K562 (cell line): ENCODE results near the gene ABCD3. TPM values are rescaled to one million over a fixed set of nuclear protein-coding genes. Genes with fewer than 3 reads are reported as not detected.

Experiments used
- ATAC-seq: fragments of 200-7000 bp; cut with Tn5 transposase; 3 replicates; pipeline ENCODE4 v1.9.1; 2020; ENCODE audit warnings: moderate library complexity
- BruUV-seq: library from RNA; stranded (reverse); fragments of 400-500 nt; replicated peaks from 2 replicates; lab custom pipeline; 2021; lab: Mats Ljungman, UMichigan
- CTCF ChIA-PET: fragments of 300-600 bp; formaldehyde crosslinking; extraction: SDS; loops from one replicate; lab custom pipeline; 2021; ENCODE audit warnings: low intra/inter-chr PET ratio; lab: Yijun Ruan, JAX
- POLR2A ChIA-PET: fragments of 300-600, 350-650 bp; sonication (Branson Sonifier 250); formaldehyde crosslinking; extraction: SDS; loops from one replicate; lab custom pipeline; 2021; ENCODE audit warnings: antibody characterized with exemption, inconsistent platforms; lab: Yijun Ruan, JAX
- DNase-seq, 4 experiments: peaks; one replicate each; pipeline versions ENCODE4 v3.0.0 to v3.0.0-alpha.2; 2011 to 2018; ENCODE audit warnings: low spot score in 3 of 4, mixed read lengths in 3 of 4; ENCODE audit errors: extremely low read depth in 1 of 4
- FAIRE-seq: peaks from 2 replicates; lab custom pipeline; 2011; peaks lifted over from hg19 to GRCh38; lab: Jason Lieb, UNC
- H2AFZ ChIP-seq: 2 replicates; pipeline ENCODE4 v1.6.0; 2011; ENCODE audit warnings: low read depth, low read length, control low read depth, inconsistent platforms
- H3K27ac ChIP-seq: fragments of 200-600 bp; 3 replicates; pipeline ENCODE4 v1.8.0; 2011; ENCODE audit warnings: low read depth, mild to moderate bottlenecking, control low read depth, inconsistent platforms, low read length, moderate library complexity, mixed read lengths; ENCODE audit errors: extremely low read depth
- H3K27me3 ChIP-seq, 2 experiments: fragments of 300-600 bp in 1 of 2; 2 replicates in 1 of 2; 3 replicates in 1 of 2; pipeline versions ENCODE4 v1.6.0 to v1.8.0; 2011; ENCODE audit warnings: inconsistent platforms in 2 of 2, low read length in 2 of 2, mild to moderate bottlenecking in 1 of 2, mixed read lengths in 1 of 2, moderate library complexity in 1 of 2; ENCODE audit not compliant: control insufficient read depth in 2 of 2, insufficient read depth in 2 of 2
- H3K36me3 ChIP-seq: fragments of 300-600 bp; 3 replicates; pipeline ENCODE4 v1.8.0; 2011; ENCODE audit warnings: mild to moderate bottlenecking, low read length, inconsistent platforms; ENCODE audit not compliant: control insufficient read depth, insufficient read depth
- H3K4me1 ChIP-seq, 2 experiments: fragments of 200-600 bp in 1 of 2; replicated peaks in 1 of 2; 2 replicates in 1 of 2; 3 replicates in 1 of 2; pipeline versions ENCODE4 v1.5.1 to v1.8.0; 2011; ENCODE audit warnings: inconsistent platforms in 2 of 2, low read length in 2 of 2, mild to moderate bottlenecking in 1 of 2, mixed read lengths in 1 of 2, moderate library complexity in 1 of 2; ENCODE audit not compliant: control insufficient read depth in 2 of 2, insufficient read depth in 2 of 2
- H3K4me2 ChIP-seq: 2 replicates; pipeline ENCODE4 v1.6.1; 2011; ENCODE audit warnings: low read length, control low read depth, inconsistent platforms, mixed read lengths; ENCODE audit not compliant: insufficient read depth
- H3K4me3 ChIP-seq: fragments of 200-600 bp; sonication (generic), shearing (Covaris generic); 2 replicates; pipeline ENCODE4 v1.5.1; 2016; ENCODE audit warnings: control low read depth, inconsistent platforms
- H3K79me2 ChIP-seq: fragments of 200-600 bp; 3 replicates; pipeline ENCODE4 v1.8.0; 2011; ENCODE audit warnings: low read length, inconsistent platforms; ENCODE audit not compliant: control insufficient read depth, insufficient read depth
- H3K9ac ChIP-seq, 2 experiments: 2 replicates each; pipeline versions ENCODE4 v1.6.0 to v1.6.1; 2011; ENCODE audit warnings: low read depth in 2 of 2, low read length in 2 of 2, control low read depth in 1 of 2, inconsistent platforms in 1 of 2, mild to moderate bottlenecking in 1 of 2, mixed read lengths in 1 of 2; ENCODE audit not compliant: insufficient read depth in 1 of 2
- H3K9me1 ChIP-seq: one replicate; pipeline ENCODE4 v1.6.0; 2011; ENCODE audit warnings: inconsistent platforms, mild to moderate bottlenecking, low read length, moderate library complexity; ENCODE audit not compliant: control insufficient read depth, insufficient read depth
- H3K9me3 ChIP-seq: replicated peaks from 2 replicates; pipeline ENCODE4 v1.5.1; 2011; ENCODE audit warnings: low read depth, low read length, inconsistent platforms; ENCODE audit not compliant: control insufficient read depth, insufficient read depth
- H4K20me1 ChIP-seq: replicated peaks from 2 replicates; pipeline ENCODE4 v1.6.1; 2011; ENCODE audit warnings: low read length, inconsistent platforms, mixed read lengths; ENCODE audit not compliant: control insufficient read depth, insufficient read depth
- KAT2B ChIP-seq: IDR thresholded peaks from one replicate; pipeline ENCODE4 v1.6.1; 2012; ENCODE audit warnings: low read depth, mild to moderate bottlenecking, control low read depth, inconsistent platforms, low read length, moderate library complexity
- PURB ChIP-seq: sonication (generic); formaldehyde crosslinking; IDR thresholded peaks from 2 replicates; pipeline ENCODE4 v1.9.0; 2021; ENCODE audit warnings: low read depth, mild to moderate bottlenecking, missing genetic modification reagents
- TAF15 ChIP-seq: fragments of 200-400 bp; formaldehyde crosslinking; IDR thresholded peaks from 2 replicates; pipeline ENCODE4 v1.6.1; 2017; ENCODE audit warnings: mild to moderate bottlenecking, low read depth, low read length, moderate library complexity
- ZNF133 ChIP-seq: fragments of 250-450 bp; sonication (Bioruptor Pico); IDR thresholded peaks from 2 replicates; pipeline ENCODE4 v1.4.0; 2020; ENCODE audit warnings: mild to moderate bottlenecking
- WGBS: fragments of 100-300 bp; shearing (Covaris generic); methylation state at CpG from one replicate; pipeline ENCODE4 v1.1.6; 2016; ENCODE audit warnings: low coverage, mixed read lengths; ENCODE audit not compliant: insufficient coverage; ENCODE audit errors: missing lambda C conversion rate; 5-methylcytosine and 5-hydroxymethylcytosine counted together
- in situ Hi-C: fragments of 300-500 bp; cut with MboI; formaldehyde crosslinking; loops from 4 replicates; pipeline ENCODE4 v1.15.0; 2018; ENCODE audit warnings: inconsistent platforms, mixed read lengths
- intact Hi-C: fragments of 100-400 bp; cut with micrococcal nuclease; formaldehyde crosslinking; loops from 2 replicates; pipeline ENCODE4 v1.14.2; 2022
- polyA plus RNA-seq, 8 experiments: library from polyadenylated mRNA; depleted of rRNA in 4 of 8; stranded (reverse) in 5 of 8; unstranded in 3 of 8; fragments of >200 nt; fragmentation: Nextera tagmentation in 2 of 8; fragmentation: Illumina TruSeq in 1 of 8; extraction: Ambion mirVana in 2 of 8; extraction: Trizol in 1 of 8; gene quantifications; 2 replicates each; pipeline versions ENCODE4 v1.2.1 to v1.2.3, GENCODE V29; 2011 to 2014; ENCODE audit warnings: inconsistent platforms in 1 of 8, missing spikeins in 1 of 8
- total RNA-seq, 7 experiments: library from RNA; depleted of rRNA in 6 of 7; stranded (reverse); fragments of >200 nt in 6 of 7; fragmentation: Illumina TruSeq in 2 of 7; extraction: Trizol in 2 of 7; gene quantifications; 2 replicates each; pipeline versions ENCODE4 v1.2.1 to v1.2.3, GENCODE V29; 2011 to 2021; ENCODE audit warnings: low replicate concordance in 1 of 7
- TF ChIP-seq, protein P1 (sequence below): fragments of 450-650 bp; IDR thresholded peaks from 2 replicates; pipeline ENCODE4 v1.6.1; 2017; ENCODE audit warnings: antibody characterized with exemption
- TF ChIP-seq, protein P2 (sequence below): fragments of 250-450 bp; sonication (Bioruptor Pico); IDR thresholded peaks from 2 replicates; pipeline ENCODE4 v1.5.0; 2021; ENCODE audit warnings: mild to moderate bottlenecking, moderate library complexity
- TF ChIP-seq, protein P3 (sequence below), 2 experiments: fragments of 250-450 bp in 1 of 2; fragments of 450-650 bp in 1 of 2; sonication (Bioruptor Pico) in 1 of 2; IDR thresholded peaks; 2 replicates each; pipeline versions ENCODE4 v1.6.1 to v1.8.0; 2016 to 2021; ENCODE audit warnings: mild to moderate bottlenecking in 2 of 2, moderate library complexity in 2 of 2, missing compliant biosample characterization in 1 of 2, missing genetic modification characterization in 1 of 2

The ABCD3 gene
- total and polyA plus RNA-seq, 9 of the 15 experiments (the other 6 are each of a cell fraction or from before 2014, with no cell fraction given), result 11.0 to 30.7 (median 15.5) TPM

DNA sequence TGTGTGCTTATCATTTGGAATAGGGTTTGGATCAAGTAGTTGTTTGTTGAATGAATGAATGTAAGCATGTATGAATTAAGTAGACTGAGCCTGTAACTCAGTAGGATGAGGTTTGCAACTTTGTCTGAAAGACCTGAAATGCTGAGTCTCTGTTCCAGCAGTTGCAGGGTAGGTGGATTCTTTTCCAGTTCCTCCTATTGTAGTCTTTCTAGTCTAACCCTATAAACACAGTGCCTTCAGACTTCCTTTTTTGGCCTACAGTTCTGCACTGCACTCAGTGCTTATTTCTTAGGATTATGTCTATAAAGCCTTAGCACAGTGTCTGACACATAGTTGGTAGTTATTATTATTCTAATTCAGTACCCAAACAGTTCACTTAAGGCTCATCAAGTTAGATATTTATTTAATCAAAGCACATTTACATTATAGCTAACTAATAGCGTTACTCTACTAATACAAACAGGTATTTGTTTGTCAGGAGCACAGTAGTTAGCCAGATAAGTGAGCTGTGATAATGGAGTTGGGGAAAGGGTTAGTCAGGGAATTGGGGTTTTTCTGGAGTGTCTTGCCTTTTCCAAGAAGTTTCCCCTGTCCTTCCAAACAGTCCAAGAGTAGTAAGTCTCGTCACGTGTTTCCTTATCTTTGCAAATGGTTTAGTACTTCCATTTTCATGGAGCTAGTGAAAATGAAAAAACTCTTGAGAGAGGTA, 45.0 kb downstream of the ABCD3 start:
- no peak for DNase-seq
- CTCF ChIA-PET, result interaction anchor here (0.6 to 1.7 kb wide), 4 partner anchors 67 to 401 kb away, joined by 3 to 11 read pairs (median 4); no protein-coding TSS in a partner anchor
- no peaks in the 10 kb centered on the region for H3K27me3 ChIP-seq
- ATAC-seq, result no peak
- BruUV-seq, result no TSS peak
- H2AFZ ChIP-seq, result no peak overlapping the region
- WGBS, result 71% methylated on average over 3 of the region's 3 CpGs
- H3K4me1 ChIP-seq, result 0 out of 5 replicates have a peak, but pooled peaks cover 0 to 2% of the 10 kb centered on the region in 2 experiments
- H3K79me2 ChIP-seq, result no peaks in the 10 kb centered on the region
- H4K20me1 ChIP-seq, result no peaks in the 10 kb centered on the region
- H3K4me3 ChIP-seq, result no peak overlapping the region
- no peak for FAIRE-seq
- no peak overlapping the region for H3K27ac ChIP-seq
- intact Hi-C loops (loop anchor here (1.0 to 5.0 kb wide), 4 partner anchors 67 to 426 kb away; no protein-coding TSS in a partner anchor), in situ Hi-C loops (loop anchor here (10.0 kb wide), 1 partner anchor 418 kb away; no protein-coding TSS in a partner anchor)
- no peaks in the 10 kb centered on the region for H3K9me3 ChIP-seq
- POLR2A ChIA-PET, result interaction anchor here (0.6 to 0.8 kb wide), 3 partner anchors 11 to 1233 kb away, joined by 3 read pairs; no protein-coding TSS in a partner anchor
- no peaks in the 10 kb centered on the region for H3K9me1 ChIP-seq
- TF ChIP-seq, protein P1, sequence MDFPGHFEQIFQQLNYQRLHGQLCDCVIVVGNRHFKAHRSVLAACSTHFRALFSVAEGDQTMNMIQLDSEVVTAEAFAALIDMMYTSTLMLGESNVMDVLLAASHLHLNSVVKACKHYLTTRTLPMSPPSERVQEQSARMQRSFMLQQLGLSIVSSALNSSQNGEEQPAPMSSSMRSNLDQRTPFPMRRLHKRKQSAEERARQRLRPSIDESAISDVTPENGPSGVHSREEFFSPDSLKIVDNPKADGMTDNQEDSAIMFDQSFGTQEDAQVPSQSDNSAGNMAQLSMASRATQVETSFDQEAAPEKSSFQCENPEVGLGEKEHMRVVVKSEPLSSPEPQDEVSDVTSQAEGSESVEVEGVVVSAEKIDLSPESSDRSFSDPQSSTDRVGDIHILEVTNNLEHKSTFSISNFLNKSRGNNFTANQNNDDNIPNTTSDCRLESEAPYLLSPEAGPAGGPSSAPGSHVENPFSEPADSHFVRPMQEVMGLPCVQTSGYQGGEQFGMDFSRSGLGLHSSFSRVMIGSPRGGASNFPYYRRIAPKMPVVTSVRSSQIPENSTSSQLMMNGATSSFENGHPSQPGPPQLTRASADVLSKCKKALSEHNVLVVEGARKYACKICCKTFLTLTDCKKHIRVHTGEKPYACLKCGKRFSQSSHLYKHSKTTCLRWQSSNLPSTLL, result no peak
- TF ChIP-seq, protein P2, sequence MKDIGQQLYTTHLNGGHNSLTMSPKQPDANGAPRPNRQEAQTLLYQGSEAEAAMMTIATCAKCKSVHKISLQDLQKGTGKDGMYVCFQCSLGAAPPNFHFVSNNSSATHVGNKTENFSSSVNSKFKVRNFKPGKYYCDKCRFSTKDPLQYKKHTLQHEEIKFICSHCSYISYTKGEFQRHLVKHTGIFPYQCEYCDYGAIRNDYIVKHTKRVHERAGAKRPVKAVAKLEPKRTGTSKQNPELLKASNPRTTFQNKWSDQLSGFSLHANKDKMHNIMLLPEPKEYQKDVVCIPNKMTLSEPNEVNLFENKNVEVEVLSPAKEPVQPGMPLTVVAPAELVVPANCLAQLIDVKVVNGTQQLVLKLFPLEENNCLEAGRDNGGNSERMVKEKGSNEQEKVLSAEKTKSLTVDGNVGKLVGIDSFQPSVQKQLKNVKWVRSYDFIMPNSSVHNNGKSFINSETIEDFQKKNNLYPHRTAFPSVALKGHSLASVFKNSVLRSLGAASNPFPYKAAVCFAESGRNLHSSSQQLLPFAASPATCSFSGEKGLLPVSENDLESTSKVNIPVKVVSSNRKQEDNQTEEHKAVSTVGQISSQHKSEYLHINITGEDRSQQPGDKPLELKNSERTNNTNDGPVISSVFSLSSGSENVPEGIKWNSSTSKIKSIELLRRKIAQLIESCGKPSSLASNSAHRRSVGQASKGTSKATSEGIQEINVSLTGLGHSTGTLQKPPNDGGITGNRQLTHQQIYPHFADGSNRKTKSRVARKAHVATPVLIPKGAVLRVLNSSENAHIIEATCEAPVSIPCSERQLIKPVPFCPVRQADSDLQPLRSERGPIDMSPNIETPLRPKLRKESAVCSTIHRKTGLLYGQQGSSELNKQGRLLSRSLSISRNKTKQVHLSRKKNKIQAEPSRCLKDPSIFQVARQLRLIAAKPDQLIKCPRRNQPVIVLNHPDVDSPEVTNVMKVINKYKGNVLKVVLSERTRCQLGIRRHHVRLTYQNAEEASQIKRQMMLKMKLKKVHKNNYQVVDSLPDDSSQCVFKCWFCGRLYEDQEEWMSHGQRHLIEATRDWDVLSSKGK (CRISPR knock-in tag), result no peak
- TF ChIP-seq PURB, result no peak
- TF ChIP-seq, protein P3, sequence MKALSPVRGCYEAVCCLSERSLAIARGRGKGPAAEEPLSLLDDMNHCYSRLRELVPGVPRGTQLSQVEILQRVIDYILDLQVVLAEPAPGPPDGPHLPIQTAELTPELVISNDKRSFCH (CRISPR knock-in tag; IDR thresholded peaks at IDR 0.05), result no peak
- TF ChIP-seq, protein P3 (tag; IDR thresholded peaks at IDR 0.05), result no peak
- TF ChIP-seq KAT2B, result no peak
- no peak for TF ChIP-seq ZNF133 (CRISPR knock-in tag)
- no peak for TF ChIP-seq TAF15
- no peak overlapping the region for H3K4me2 ChIP-seq
- no peak overlapping the region for H3K9ac ChIP-seq
- H3K36me3 ChIP-seq, result peaks cover 6% of the 10 kb centered on the region; the same call in 1 of the 3 replicates
